MV-4-11 (cell line): ENCODE measurements around the gene RSPH6A.

ENCODE experiments used
- DNase-seq: peaks from one replicate; lab custom pipeline; 2025; lab: John Stamatoyannopoulos, UW

RSPH6A gene

DNA sequence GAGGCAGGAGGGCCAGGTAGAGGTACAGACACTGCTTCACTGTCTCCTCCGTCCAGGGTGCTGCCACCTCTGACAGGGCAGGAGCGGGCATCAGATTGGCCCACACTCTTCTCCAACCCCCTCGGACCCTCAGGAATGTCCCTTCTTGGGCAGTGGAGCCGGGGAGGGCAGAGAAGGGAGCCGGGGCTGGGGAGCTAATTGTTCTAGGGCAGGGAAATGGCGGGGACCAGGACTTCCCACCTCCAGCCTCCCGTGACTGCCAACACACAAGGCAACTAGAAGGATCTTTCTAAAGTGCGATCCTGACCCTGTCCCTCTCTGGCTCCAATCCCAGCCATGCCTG is 10.1 kb upstream of the RSPH6A start:
- no peak for DNase-seq

DNA sequence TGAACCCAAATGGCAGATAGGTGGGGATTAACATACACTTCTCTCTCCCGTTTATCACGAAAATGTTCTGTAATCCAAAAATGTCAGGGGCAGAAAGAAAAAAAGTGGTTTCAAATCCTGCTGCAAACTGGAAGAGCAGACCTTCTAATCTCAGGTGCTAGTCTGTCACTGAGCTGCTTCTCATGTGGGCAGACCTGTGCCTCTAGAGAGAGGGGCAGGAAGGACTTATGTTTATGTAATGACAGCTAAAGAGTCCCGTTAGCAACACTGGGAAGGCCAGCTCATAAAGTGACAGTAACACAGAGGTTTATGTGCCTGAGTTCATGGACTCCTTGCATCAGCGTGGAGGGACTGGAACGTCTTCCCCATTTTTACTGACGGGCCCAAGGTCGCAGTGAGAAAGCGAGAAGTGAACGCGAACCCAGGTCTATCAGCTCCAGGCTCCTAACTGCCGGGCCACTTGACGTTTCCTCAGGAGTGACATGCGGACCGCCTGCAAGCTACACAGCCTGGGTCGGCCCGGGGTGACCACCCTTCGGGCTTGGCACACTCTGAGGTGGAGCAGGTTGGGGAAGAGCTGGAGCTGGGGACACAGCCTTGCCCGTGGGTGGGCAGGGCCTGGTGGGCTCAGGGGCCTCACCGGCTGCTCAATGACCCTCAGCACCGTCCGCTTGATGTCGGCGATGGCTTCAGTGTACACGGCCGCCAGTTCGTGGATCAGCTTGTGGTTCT is 9.6 kb upstream of the RSPH6A start:
- DNase-seq, result no peak

GRCh38 chr19:45824041-45824471 is 8.9 kb upstream of the RSPH6A start:
- DNase-seq, result no peak

DNA sequence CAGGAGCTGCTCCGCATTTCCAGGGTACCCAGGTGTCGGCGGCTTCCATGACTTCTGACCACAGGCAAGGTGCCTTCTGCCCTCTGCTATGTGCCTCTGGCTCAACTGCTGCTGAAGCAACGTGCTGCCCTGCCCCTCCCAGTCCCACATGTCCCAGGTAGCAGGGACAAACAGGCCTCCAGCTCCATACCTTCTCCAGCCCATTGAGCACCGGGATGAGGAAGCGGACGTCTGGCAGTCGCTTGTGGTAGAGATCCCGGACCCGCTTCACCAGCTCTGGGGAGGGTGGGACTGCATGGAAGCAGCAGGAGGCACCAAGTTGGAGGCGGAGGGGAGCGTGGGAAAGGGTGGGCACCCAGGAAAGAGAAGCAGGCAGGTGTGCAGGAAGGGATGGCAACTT is 8.1 kb upstream of the RSPH6A start:
- DNase-seq, result no peak

GRCh38 chr19:45822716-45823115 is 7.6 kb upstream of the RSPH6A start:
- DNase-seq, result no peak

- DNase-seq, result no peak
These were observed 6.5 kb upstream of the RSPH6A start for GRCh38 chr19:45821570-45821969.

DNA sequence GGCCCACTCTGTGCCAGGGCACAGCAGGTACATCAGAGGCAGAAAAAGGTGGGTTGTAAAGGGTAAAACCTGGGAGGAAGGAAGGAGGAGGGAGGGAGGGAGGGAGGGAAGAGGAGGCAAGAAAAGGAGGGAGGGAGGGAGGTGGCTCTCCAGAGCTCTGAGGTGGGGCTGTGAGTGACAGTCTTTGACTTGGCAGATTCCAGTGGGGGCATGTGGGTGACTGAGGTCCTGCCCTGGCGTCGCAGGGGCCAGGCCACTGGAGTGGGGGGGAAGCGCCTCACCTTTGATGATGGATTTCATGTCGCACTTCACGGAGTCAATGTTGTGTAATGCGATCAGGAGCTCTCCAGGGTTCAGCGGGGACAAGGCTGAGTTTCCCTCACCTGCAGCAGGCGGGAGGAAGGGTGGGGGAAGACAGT is 6.0 kb upstream of the RSPH6A start:
- DNase-seq, result no peak

GRCh38 chr19:45820413-45821102 is 5.5 kb upstream of the RSPH6A start:
- DNase-seq, result no peak

DNA sequence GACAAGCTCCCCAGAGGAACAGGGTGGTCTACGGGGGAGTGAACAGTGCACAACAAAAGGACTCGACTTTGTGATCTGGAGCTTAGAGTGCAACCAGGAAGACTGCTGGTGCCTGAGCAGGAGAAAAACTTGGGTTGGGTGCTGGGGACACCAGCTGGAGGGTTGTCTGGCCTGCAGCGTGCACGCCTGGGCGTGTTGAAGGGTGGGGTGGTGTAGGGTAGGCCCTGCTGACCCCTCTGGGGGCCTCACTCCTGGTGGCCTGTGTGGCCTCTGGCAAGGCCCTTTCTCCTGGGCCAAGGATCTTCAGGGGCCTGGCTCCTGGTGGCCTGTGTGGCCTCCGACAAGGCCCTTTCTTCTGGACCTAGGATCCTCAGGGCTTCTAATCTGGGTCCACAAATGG is 4.7 kb upstream of the RSPH6A start:
- no peak for DNase-seq

DNA sequence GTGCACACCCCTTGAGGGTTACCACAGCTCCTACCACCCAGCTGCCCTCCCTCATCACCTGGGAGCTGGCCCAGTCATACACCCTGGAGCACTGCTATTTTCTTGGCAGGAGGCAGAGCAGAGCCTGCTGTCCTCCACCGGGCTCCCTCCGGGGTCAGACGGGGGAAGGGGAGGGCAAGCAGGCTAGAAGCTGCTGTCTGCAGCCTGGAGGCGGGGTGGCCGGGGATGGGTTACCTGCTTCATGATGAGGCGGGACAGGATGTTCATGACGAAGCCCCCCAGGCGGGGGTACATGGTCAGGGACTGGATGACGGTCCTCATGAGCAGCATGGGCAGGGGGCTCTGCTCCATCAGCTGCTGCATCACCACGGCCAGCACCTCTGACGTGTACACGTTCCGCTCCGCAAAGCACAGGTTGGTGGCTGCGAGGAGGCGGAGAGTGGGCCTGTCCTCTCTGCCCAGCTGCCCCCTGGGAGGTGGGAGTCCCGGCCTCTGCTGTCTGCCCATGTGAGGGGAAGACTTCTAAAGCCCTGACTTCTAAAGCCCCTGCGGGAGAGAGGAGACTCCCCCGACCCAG is 2.7 kb upstream of the RSPH6A start:
- DNase-seq, result no peak

DNA sequence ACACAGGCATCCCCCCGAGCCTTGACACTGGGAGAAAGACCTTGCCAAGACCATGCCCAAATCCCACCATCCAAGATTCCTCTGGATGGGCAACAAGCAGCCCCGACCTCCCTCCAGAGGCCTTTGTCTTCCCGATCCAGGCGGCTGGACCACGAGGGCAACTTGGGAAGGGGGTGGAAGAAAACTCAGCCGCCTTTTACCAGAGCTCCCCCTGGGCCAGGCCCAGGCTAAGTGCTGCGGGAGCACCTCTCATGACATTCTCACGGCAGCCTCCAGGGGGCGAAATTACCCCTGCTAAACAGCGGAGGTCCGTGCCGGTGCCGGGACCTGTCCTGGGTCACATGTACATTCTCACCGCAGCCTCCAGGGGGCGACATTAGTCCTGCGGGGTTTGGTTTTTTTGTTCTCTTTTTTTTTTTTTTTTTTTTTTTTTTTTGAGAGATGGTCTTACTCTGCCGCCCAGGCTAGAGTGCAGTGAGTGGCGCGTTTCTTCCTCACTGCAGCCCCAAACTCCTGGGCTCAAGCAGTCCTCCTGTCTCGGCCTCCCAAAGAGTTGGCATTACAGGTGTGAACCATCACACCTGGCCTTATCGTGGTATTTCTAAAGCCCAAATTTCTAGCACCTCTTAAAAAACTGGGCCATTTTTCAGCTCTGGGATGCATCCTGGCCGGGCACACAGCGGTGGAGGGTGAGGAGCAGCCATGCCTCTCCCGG is 2.1 kb upstream of the RSPH6A start:
- DNase-seq, result peak; percentile 96

DNA sequence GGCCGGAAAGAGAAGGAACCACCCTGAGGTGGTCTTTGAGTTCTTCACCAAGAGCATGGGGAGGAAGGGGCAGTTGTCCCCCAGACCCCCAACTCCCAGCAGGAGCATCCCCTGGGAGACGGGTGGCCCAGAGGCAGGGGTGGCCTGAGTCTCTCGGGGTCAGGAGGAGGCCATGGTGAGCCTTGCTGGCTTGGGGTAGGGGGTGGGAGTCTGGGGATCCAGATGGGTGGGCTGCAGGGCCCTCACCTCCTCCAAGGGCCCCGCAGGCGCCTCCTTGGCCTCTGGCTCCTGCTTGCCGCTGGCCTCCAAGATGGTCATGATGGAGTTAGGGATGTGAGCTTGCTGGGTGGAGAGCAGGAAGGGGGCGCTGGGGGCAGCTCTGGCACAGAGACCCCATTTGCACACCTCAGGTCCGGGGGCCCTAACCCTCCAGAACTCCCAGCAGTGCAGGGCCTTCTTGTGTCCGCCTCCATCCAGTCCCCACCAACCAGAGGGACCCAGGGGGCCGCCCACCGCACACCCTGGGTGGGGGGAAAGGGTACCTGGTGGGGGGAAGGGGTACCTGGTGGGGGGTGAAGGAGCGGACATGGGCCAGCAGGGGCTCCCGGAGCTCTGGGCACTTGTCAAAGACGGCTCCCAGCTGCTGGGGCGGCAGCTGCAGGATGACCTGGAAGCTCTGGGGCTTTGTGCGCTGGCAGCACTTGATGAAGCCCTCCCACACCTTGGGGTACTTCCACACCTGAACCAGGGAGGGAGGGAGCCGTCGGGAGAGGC is 1.3 kb upstream of the RSPH6A start:
- DNase-seq, result no peak

DNA sequence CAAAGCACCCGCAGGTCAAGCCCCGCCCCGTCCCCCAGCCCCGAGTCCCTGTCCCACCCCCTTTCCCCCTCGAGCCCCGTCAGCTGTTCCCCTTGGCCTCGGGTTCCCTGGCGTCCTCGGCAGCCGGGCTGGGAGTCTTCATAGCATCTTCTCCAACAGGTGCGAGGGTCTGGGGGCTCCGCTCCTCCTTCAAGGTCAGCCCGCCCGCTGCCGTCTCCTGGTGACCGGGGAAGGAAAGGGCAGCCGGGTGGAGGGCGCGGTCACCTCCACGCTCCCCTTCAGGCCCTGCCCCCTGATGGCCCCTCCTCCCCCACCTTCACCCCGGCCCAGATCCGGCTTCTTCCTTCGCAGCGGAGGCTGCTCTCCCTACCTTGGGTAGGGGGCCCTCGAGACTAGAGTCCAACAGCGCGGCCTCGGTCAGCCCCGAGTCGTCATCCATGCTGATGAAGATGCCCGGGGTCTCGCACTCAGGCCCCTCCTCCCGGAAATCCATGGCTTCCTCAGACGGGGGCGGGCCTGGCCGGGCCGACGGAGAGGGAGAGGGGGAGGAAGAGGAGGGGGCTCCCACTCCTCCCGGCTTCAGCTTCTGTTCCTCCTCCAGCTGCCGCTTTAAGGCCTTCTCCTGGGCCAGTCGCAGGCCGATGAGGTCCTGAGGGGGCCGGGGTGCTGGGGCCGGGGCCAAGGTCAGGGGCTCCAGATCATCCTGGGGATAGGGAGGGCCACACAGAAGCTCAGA is 541 bp upstream of the RSPH6A start:
- DNase-seq, result no peak

GRCh38 chr19:45814166-45814780 is 835 bp downstream of the RSPH6A start:
- DNase-seq, result no peak

DNA sequence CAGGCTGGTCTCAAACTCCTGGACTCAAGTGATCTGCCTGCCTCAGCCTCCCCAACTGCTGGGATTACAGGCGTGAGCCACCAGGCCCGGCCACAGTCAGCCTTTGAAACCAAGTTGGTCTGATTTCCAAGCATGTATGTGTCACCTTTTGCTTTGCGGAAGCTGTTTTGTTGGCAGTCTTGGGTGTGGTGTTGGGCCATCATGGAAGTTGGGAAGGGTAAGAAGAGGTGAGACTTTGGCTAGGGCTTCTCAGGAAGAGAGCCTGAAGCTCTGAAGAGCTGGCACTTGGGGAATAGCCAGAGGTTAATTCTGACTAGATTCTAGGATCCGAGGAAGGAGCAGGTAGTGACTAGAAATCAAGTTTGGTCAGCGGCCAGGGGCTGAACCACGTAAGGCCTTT is 2.8 kb downstream of the RSPH6A start:
- DNase-seq, result no peak

- peak; percentile 77 for DNase-seq
These were observed 5.4 kb downstream of the RSPH6A start for GRCh38 chr19:45809643-45810159.

GRCh38 chr19:45805719-45806118 is 9.4 kb downstream of the RSPH6A start:
- DNase-seq, result no peak

DNA sequence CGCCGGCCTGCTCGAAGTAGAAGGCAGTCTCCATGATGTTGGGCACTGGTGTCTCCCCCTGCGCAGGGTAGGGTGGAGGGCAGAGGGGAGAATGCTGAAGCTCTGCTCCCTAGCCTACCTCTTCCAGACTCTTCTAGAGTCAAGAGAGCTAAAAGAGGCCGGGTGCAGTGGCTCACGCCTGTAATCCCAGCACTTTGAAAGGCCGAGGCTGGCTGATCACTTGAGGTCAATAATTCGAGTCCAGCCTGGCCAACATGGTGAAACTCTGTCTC is 10.2 kb downstream of the RSPH6A start:
- DNase-seq, result no peak

DNA sequence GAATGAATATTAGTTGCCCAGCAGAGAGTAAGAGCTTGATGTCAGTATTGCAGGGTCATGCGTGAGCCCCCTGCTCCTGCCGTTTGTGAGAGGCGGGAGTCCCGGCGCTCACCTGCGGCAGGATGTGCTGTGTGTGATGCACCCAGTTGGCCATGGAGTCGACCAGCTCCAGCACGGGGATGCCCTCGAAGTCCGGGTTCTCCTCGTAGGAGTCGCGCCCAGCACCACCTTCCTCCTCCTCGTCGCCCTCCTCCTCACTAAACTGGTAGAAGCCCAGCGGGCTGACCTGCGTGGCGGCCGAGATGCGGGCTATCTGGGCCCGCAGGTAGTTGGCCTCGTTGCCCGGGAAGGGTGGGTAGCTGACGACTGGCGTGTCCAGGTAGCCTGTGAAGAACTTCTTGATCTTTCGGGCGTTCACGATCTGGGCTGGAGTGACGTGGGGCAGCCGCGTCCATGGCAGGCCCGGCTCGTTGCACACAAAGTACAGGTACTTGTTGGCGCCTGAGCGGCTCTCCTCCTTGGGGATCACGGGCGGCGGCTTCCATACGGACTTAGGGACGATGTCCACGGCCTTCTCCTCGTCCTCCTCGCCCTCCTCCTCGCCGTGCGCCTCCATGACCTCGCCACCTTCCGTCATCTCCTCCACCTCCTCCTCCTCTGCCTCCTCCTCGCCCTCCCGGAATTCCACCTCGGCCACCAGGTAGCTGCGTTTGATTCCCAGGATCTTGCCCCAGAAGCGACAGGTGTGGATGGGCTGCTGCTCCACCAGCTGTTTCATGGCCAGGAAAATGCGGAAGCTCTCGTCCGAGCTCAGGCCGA is 10.8 kb downstream of the RSPH6A start:
- no peak for DNase-seq

- DNase-seq, result no peak
These were observed 13.4 kb downstream of the RSPH6A start for GRCh38 chr19:45801603-45802175.
